PC-3 (cell line): ENCODE measurements around the gene ATP1A4. TPM values are rescaled to one million over a fixed set of nuclear protein-coding genes. Genes with fewer than 3 reads are reported as not detected.

Experiments
- ATAC-seq: fragments of 200-7000 bp; cut with Tn5 transposase; 2 replicates; pipeline ENCODE4 v1.9.1; 2020; ENCODE audit warnings: mild to moderate bottlenecking, moderate library complexity
- BruUV-seq: library from RNA; stranded (reverse); fragments of 400-500 nt; replicated peaks from 2 replicates; lab custom pipeline; 2021; lab: Mats Ljungman, UMichigan
- CTCF ChIA-PET: fragments of 300-600 bp; sonication (Branson Sonifier 250); formaldehyde crosslinking; loops from one replicate; lab custom pipeline; 2022; ENCODE audit warnings: antibody characterized with exemption; lab: Charles Lee
- POLR2A ChIA-PET: fragments of 300-600 bp; sonication (Branson Sonifier 250); formaldehyde crosslinking; loops from one replicate; lab custom pipeline; 2022; ENCODE audit warnings: antibody characterized with exemption; ENCODE audit not compliant: unreplicated experiment; lab: Charles Lee
- DNase-seq: peaks from one replicate; pipeline ENCODE4 v3.0.0-alpha.2; 2015
- H2AFZ ChIP-seq: fragments of 300-600 bp; sonication (generic); 2 replicates; pipeline ENCODE4 v1.6.0; 2016; ENCODE audit warnings: antibody characterized with exemption, low read length
- H3F3A ChIP-seq: fragments of 300-600 bp; sonication (generic); one replicate; pipeline ENCODE4 v1.6.0; 2017; ENCODE audit warnings: antibody characterized with exemption, low read length, control low read depth, mild to moderate bottlenecking; ENCODE audit not compliant: unreplicated experiment
- H3K27ac ChIP-seq: fragments of 300-600 bp; sonication (generic); 2 replicates; pipeline ENCODE4 v1.5.1; 2016; ENCODE audit warnings: mild to moderate bottlenecking, low read length
- H3K27me3 ChIP-seq: fragments of 300-600 bp; sonication (generic); 2 replicates; pipeline ENCODE4 v1.6.1; 2016; ENCODE audit warnings: low read length, mixed read lengths
- H3K36me3 ChIP-seq: fragments of 300-600 bp; sonication (generic); 2 replicates; pipeline ENCODE4 v1.6.1; 2016; ENCODE audit warnings: low read depth, mixed run types, low read length, mixed read lengths
- H3K4me1 ChIP-seq: fragments of 300-600 bp; sonication (generic); 2 replicates; pipeline ENCODE4 v1.5.1; 2016; ENCODE audit warnings: low read length; ENCODE audit not compliant: insufficient read depth
- H3K4me2 ChIP-seq: fragments of 300-600 bp; sonication (generic); 2 replicates; pipeline ENCODE4 v1.6.0; 2016; ENCODE audit warnings: low read length
- H3K4me3 ChIP-seq: fragments of 300-600 bp; sonication (generic); 2 replicates; pipeline ENCODE4 v1.5.1; 2016; ENCODE audit warnings: mild to moderate bottlenecking, low read length, mixed read lengths
- H3K79me2 ChIP-seq: fragments of 300-600 bp; sonication (generic); 2 replicates; pipeline ENCODE4 v1.6.1; 2017; ENCODE audit warnings: low read length, mixed read lengths
- H3K9ac ChIP-seq: fragments of 300-600 bp; sonication (generic); 2 replicates; pipeline ENCODE4 v1.6.0; 2016; ENCODE audit warnings: mild to moderate bottlenecking, low read length
- H3K9me2 ChIP-seq: fragments of 300-600 bp; sonication (generic); replicated peaks from 2 replicates; pipeline ENCODE4 v1.6.1; 2016; ENCODE audit warnings: mixed run types, low read length, mixed read lengths
- H3K9me3 ChIP-seq: fragments of 300-600 bp; sonication (generic); 2 replicates; pipeline ENCODE4 v1.6.1; 2016; ENCODE audit warnings: low read length, mixed read lengths
- H4K20me1 ChIP-seq: fragments of 300-600 bp; sonication (generic); 2 replicates; pipeline ENCODE4 v1.6.1; 2016; ENCODE audit warnings: low read length, mixed read lengths
- EZH2 ChIP-seq: fragments of 300-600 bp; sonication (generic); IDR thresholded peaks from one replicate; pipeline ENCODE4 v1.6.1; 2017; ENCODE audit warnings: antibody characterized with exemption, mild to moderate bottlenecking, low read length; ENCODE audit not compliant: unreplicated experiment
- EZH2phosphoT487 ChIP-seq: fragments of 300-600 bp; sonication (generic); IDR thresholded peaks from 2 replicates; pipeline ENCODE4 v1.6.1; 2018; ENCODE audit warnings: mild to moderate bottlenecking, antibody characterized with exemption, low read length, borderline replicate concordance
- intact Hi-C: fragments of 100-400 bp; cut with micrococcal nuclease; formaldehyde crosslinking; loops from 2 replicates; pipeline ENCODE4 v1.9.0; 2023
- total RNA-seq: library from RNA; depleted of rRNA; stranded (reverse); fragments of >200 nt; gene quantifications from 2 replicates; pipeline ENCODE4 v1.2.3, GENCODE V29; 2014
- TF ChIP-seq, protein P1 (sequence below): fragments of 300-600 bp; sonication (generic); conservative IDR thresholded peaks from 2 replicates; pipeline ENCODE4 v1.5.1; 2017; ENCODE audit warnings: antibody characterized with exemption, low read depth, mild to moderate bottlenecking, low read length

The ATP1A4 gene
- total RNA-seq, 1 experiment from 2014 or later, result 0.04 TPM

DNA sequence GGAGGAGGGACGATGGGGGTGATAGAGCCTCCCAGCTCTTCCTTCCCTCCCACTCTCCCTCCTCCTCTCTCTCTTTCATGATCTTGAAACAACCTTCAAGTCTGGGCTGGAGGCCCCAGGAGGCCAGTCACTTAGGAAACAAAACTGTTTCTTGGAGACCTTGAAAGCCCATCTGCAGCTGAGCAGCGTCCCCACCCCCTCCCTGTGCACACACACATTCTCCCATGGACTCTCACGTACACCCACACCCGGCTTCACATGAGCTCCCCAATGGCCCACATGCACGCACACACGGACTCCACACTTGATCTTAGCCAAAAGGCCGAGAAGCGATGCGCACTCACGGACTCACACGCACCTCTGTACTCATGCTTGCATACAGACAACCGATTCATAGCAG, 39.0 kb upstream of the ATP1A4 start:
- POLR2A ChIA-PET, result no interaction called here
- no peak for TF ChIP-seq EZH2
- TF ChIP-seq EZH2phosphoT487, result no peak
- TF ChIP-seq, protein P1, sequence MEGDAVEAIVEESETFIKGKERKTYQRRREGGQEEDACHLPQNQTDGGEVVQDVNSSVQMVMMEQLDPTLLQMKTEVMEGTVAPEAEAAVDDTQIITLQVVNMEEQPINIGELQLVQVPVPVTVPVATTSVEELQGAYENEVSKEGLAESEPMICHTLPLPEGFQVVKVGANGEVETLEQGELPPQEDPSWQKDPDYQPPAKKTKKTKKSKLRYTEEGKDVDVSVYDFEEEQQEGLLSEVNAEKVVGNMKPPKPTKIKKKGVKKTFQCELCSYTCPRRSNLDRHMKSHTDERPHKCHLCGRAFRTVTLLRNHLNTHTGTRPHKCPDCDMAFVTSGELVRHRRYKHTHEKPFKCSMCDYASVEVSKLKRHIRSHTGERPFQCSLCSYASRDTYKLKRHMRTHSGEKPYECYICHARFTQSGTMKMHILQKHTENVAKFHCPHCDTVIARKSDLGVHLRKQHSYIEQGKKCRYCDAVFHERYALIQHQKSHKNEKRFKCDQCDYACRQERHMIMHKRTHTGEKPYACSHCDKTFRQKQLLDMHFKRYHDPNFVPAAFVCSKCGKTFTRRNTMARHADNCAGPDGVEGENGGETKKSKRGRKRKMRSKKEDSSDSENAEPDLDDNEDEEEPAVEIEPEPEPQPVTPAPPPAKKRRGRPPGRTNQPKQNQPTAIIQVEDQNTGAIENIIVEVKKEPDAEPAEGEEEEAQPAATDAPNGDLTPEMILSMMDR, result no peak
- Histone ChIP-seq H3F3A (no peaks in the 10 kb centered on the region), H3K79me2 (no peaks in the 10 kb centered on the region), H3K36me3 (no peaks in the 10 kb centered on the region), H3K27me3 (no peaks in the 10 kb centered on the region), H3K9me3 (no peaks in the 10 kb centered on the region), H3K4me1 (peaks cover 11% of the 10 kb centered on the region), H3K4me2 (no peak overlapping the region), H2AFZ (no peak overlapping the region), H3K9me2 (no peaks in the 10 kb centered on the region), H3K4me3 (no peak overlapping the region), H3K9ac (no peak overlapping the region), H4K20me1 (no peaks in the 10 kb centered on the region), H3K27ac (no peak overlapping the region)
- CTCF ChIA-PET, result no interaction called here
- intact Hi-C loops, result no loop called here
- BruUV-seq, result no TSS peak
- ATAC-seq (no peak), DNase-seq (no peak)

DNA sequence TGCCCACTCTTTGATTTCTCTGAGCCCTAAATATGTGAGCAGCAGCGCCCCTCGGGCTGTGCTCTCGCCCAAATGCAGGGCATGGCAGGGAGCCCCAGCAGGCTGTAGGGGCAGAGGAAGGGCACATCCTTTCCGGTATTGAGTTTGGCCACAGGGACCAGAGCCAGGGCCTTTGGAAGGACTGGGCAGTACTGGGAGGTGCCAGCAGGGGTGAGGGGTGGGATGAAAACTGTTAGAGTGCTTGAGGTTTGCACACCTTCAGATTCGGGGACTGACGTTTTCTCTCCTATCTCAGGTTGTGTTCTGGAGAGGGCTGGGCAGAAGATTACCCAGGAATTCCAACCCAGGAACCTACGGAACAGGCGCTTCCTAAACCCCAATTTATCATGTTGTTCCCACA, 38.0 kb upstream of the ATP1A4 start:
- peaks cover 11% of the 10 kb centered on the region for H3K4me1 ChIP-seq
- H3K4me2 ChIP-seq, result no peak overlapping the region
- no peak overlapping the region for H3K4me3 ChIP-seq
- POLR2A ChIA-PET, result no interaction called here
- BruUV-seq, result no TSS peak
- H3F3A ChIP-seq, result no peaks in the 10 kb centered on the region
- TF ChIP-seq EZH2 (no peak), EZH2phosphoT487 (no peak)
- TF ChIP-seq, protein P1, result no peak
- H3K9me2 ChIP-seq, result no peaks in the 10 kb centered on the region
- intact Hi-C loops, result no loop called here
- H3K27ac ChIP-seq, result no peak overlapping the region
- no peak overlapping the region for H2AFZ ChIP-seq
- CTCF ChIA-PET, result no interaction called here
- no peaks in the 10 kb centered on the region for H3K36me3 ChIP-seq
- H3K9ac ChIP-seq, result no peak overlapping the region
- H3K27me3 ChIP-seq, result no peaks in the 10 kb centered on the region
- no peaks in the 10 kb centered on the region for H4K20me1 ChIP-seq
- no peaks in the 10 kb centered on the region for H3K9me3 ChIP-seq
- no peak for ATAC-seq
- H3K79me2 ChIP-seq, result no peaks in the 10 kb centered on the region
- DNase-seq, result no peak

DNA sequence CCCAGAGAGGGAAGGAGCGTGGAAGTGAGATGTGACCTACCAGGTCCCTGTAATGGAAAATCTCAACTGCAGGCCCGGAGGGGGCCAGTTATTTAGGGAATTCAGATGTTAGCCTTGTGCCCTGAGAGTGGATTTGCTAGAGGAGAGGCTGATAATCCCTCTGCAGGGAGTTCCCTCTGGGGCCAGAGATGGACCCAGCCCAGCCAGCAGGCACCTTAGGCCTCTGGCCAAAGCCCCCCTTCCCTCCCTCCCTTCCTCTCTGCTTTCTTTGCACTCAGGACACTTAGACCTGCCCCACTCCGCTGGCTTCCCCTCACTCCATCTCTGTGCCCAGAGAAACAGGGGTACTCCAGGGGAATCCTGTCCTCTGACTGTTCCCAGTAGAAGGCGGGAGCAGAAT, 37.3 kb upstream of the ATP1A4 start:
- no peaks in the 10 kb centered on the region for H3K27me3 ChIP-seq
- H3F3A ChIP-seq, result no peaks in the 10 kb centered on the region
- H2AFZ ChIP-seq, result no peak overlapping the region
- ChIA-PET CTCF (no interaction called here), POLR2A (no interaction called here)
- no TSS peak for BruUV-seq
- DNase-seq (no peak), ATAC-seq (no peak)
- peaks cover 10% of the 10 kb centered on the region for H3K4me1 ChIP-seq
- H3K9me2 ChIP-seq, result no peaks in the 10 kb centered on the region
- no peak for TF ChIP-seq EZH2
- TF ChIP-seq, protein P1, result no peak
- no peak for TF ChIP-seq EZH2phosphoT487
- H3K4me2 ChIP-seq, result no peak overlapping the region
- H3K9me3 ChIP-seq, result no peaks in the 10 kb centered on the region
- no peaks in the 10 kb centered on the region for H4K20me1 ChIP-seq
- no peaks in the 10 kb centered on the region for H3K36me3 ChIP-seq
- H3K79me2 ChIP-seq, result no peaks in the 10 kb centered on the region
- no peak overlapping the region for H3K4me3 ChIP-seq
- intact Hi-C loops, result no loop called here
- no peak overlapping the region for H3K27ac ChIP-seq
- no peak overlapping the region for H3K9ac ChIP-seq
